Testis (tissue), 3 donors: ENCODE results near the gene AAR2. TPM values are rescaled to one million over a fixed set of nuclear protein-coding genes. Genes with fewer than 3 reads are reported as not detected.

Experiments used
- DNase-seq: peaks from one replicate; pipeline ENCODE4 v3.0.0-alpha.2; 2019
- H3K27ac ChIP-seq, 2 donors: fragments of 200-600 bp; sonication (generic); one replicate each; pipeline ENCODE4 v1.5.1; 2019
- H3K27me3 ChIP-seq: fragments of 200-600 bp; sonication (generic); one replicate; pipeline ENCODE4 v1.5.1; 2019
- H3K36me3 ChIP-seq: fragments of 200-600 bp; sonication (generic); one replicate; pipeline ENCODE4 v1.5.1; 2017; ENCODE audit warnings: low read depth; ENCODE audit errors: missing control alignments
- H3K4me1 ChIP-seq: fragments of 200-600 bp; sonication (generic); one replicate; pipeline ENCODE4 v1.5.1; 2019
- H3K4me3 ChIP-seq, 2 donors: fragments of 200-600 bp; sonication (generic); one replicate each; pipeline ENCODE4 v1.5.1; 2017 to 2019
- H3K9me3 ChIP-seq: fragments of 200-600 bp; sonication (generic); one replicate; pipeline ENCODE4 v1.5.1; 2017
- CTCF ChIP-seq, 3 experiments: fragments of 450-650 bp in 2 of 3; fragments of 200-600 bp in 1 of 3; sonication (generic) in 1 of 3; IDR thresholded peaks; one replicate each; pipeline ENCODE4 v1.5.1; 2016 to 2019; ENCODE audit warnings: antibody characterized with exemption in 3 of 3, mild to moderate bottlenecking in 2 of 3, moderate library complexity in 1 of 3
- POLR2A ChIP-seq: fragments of 450-650 bp; IDR thresholded peaks from one replicate; pipeline ENCODE4 v1.6.1; 2017; ENCODE audit warnings: antibody characterized with exemption, mild to moderate bottlenecking, moderate library complexity
- WGBS, 2 donors: methylation state at CpG; one replicate each; pipeline ENCODE4 v1.1.5; 2018; 5-methylcytosine and 5-hydroxymethylcytosine counted together
- intact Hi-C: fragments of 100-400 bp; cut with DNase I; formaldehyde crosslinking; loops from one replicate; pipeline ENCODE4 v1.15.1; 2023; ENCODE audit warnings: low total_unique reads
- polyA plus RNA-seq: library from polyadenylated mRNA; stranded (reverse); fragments of 350-450 nt; fragmentation: Illumina TruSeq; extraction: RNeasy Lipid Tissue Mini Kit (QIAGEN cat#74804); gene quantifications from one replicate; pipeline ENCODE4 v1.2.3, GENCODE V29; 2014; ENCODE audit warnings: low read depth, low replicate concordance; ENCODE audit not compliant: insufficient read depth
- total RNA-seq, 2 donors: library from RNA; depleted of rRNA; stranded (reverse); fragments of >200 nt; gene quantifications; one replicate each; pipeline ENCODE4 v1.2.3, GENCODE V29; 2016

AAR2 gene
- total and polyA plus RNA-seq, 3 donors from 2014 or later: 38.7 to 47.0 (median 38.7) TPM

GRCh38 chr20:36225666-36226065, 10.6 kb upstream of the AAR2 start:
- intact Hi-C loops: no loop called here
- WGBS, 2 donors: 88 to 89% methylated on average over 7 of the region's 7 CpGs
- DNase-seq: no peak
- Histone ChIP-seq H3K27ac (no peak overlapping the region), H3K36me3 (no peaks in the 10 kb centered on the region), H3K4me3 (no peak overlapping the region), H3K9me3 (no peaks in the 10 kb centered on the region), H3K4me1 (no peaks in the 10 kb centered on the region), H3K27me3 (no peaks in the 10 kb centered on the region)
- TF ChIP-seq POLR2A (no peak), CTCF (IDR thresholded peaks at IDR 0.05) (no peak)

GRCh38 chr20:36228770-36229169, 7.5 kb upstream of the AAR2 start:
- H3K36me3 ChIP-seq: no peaks in the 10 kb centered on the region
- no peaks in the 10 kb centered on the region for H3K9me3 ChIP-seq
- TF ChIP-seq POLR2A: no peak
- TF ChIP-seq CTCF (IDR thresholded peaks at IDR 0.05): no peak
- no peaks in the 10 kb centered on the region for H3K27me3 ChIP-seq
- H3K27ac ChIP-seq: no peak overlapping the region
- no peak overlapping the region for H3K4me3 ChIP-seq
- WGBS, 2 donors: 73% methylated on average over 6 of the region's 6 CpGs
- intact Hi-C loops: no loop called here
- no peaks in the 10 kb centered on the region for H3K4me1 ChIP-seq
- no peak for DNase-seq

GRCh38 chr20:36230019-36230418, 6.3 kb upstream of the AAR2 start:
- WGBS, 2 donors: 71 to 78% methylated on average over 3 of the region's 3 CpGs
- DNase-seq: no peak
- Histone ChIP-seq H3K36me3 (no peaks in the 10 kb centered on the region), H3K27me3 (no peaks in the 10 kb centered on the region), H3K27ac (no peak overlapping the region), H3K9me3 (no peaks in the 10 kb centered on the region), H3K4me1 (no peaks in the 10 kb centered on the region), H3K4me3 (no peak overlapping the region)
- intact Hi-C loops: no loop called here
- TF ChIP-seq POLR2A: no peak
- no peak for TF ChIP-seq CTCF (IDR thresholded peaks at IDR 0.05)

- no peaks in the 10 kb centered on the region for H3K36me3 ChIP-seq
- H3K4me1 ChIP-seq: peaks cover 5% of the 10 kb centered on the region
- H3K9me3 ChIP-seq: no peaks in the 10 kb centered on the region
- intact Hi-C loops: no loop called here
- no peaks in the 10 kb centered on the region for H3K27me3 ChIP-seq
- no peak for DNase-seq
- TF ChIP-seq CTCF (IDR thresholded peaks at IDR 0.05): no peak
- TF ChIP-seq POLR2A: no peak
- WGBS, 2 donors: 92% methylated on average over 6 to 7 of the region's 7 CpGs
- no peak overlapping the region for H3K27ac ChIP-seq
- no peak overlapping the region for H3K4me3 ChIP-seq
These were observed 4.9 kb upstream of the AAR2 start for GRCh38 chr20:36231331-36231730.

GRCh38 chr20:36234771-36235320, 1.4 kb upstream of the AAR2 start:
- intact Hi-C loops: no loop called here

More at GRCh38 chr20:36234771-36235320, 1.4 kb upstream of the AAR2 start:
- no peaks in the 10 kb centered on the region for H3K27me3 ChIP-seq
- no peak for DNase-seq
- H3K4me1 ChIP-seq: peaks cover 15% of the 10 kb centered on the region
- no peaks in the 10 kb centered on the region for H3K9me3 ChIP-seq
- no peaks in the 10 kb centered on the region for H3K36me3 ChIP-seq
- WGBS, 2 donors: 76 to 79% methylated on average over 4 of the region's 4 CpGs
- no peak overlapping the region for H3K27ac ChIP-seq
- H3K4me3 ChIP-seq: no peak overlapping the region
- TF ChIP-seq CTCF (IDR thresholded peaks at IDR 0.05) (no peak), POLR2A (no peak)
